K562 (cell line): ENCODE results near the gene CD9. TPM values are rescaled to one million over a fixed set of nuclear protein-coding genes. Genes with fewer than 3 reads are reported as not detected.

Source experiments
- ATAC-seq: fragments of 200-7000 bp; cut with Tn5 transposase; 3 replicates; pipeline ENCODE4 v1.9.1; 2020; ENCODE audit warnings: moderate library complexity
- Bru-seq: library from RNA; stranded (reverse); fragments of 400-500 nt; gene quantifications from one replicate; lab custom pipeline; 2021; lab: Mats Ljungman, UMichigan
- BruChase-seq, 2 experiments: library from RNA; stranded (reverse); fragments of 400-500 nt; gene quantifications; one replicate each; lab custom pipeline; 2021; lab: Mats Ljungman, UMichigan
- BruUV-seq: library from RNA; stranded (reverse); fragments of 400-500 nt; replicated peaks from 2 replicates; lab custom pipeline; 2021; lab: Mats Ljungman, UMichigan
- CTCF ChIA-PET: fragments of 300-600 bp; formaldehyde crosslinking; extraction: SDS; loops from one replicate; lab custom pipeline; 2021; ENCODE audit warnings: low intra/inter-chr PET ratio; lab: Yijun Ruan, JAX
- POLR2A ChIA-PET: fragments of 300-600, 350-650 bp; sonication (Branson Sonifier 250); formaldehyde crosslinking; extraction: SDS; loops from one replicate; lab custom pipeline; 2021; ENCODE audit warnings: antibody characterized with exemption, inconsistent platforms; lab: Yijun Ruan, JAX
- DNase-seq, 4 experiments: peaks; one replicate each; pipeline versions ENCODE4 v3.0.0 to v3.0.0-alpha.2; 2011 to 2018; ENCODE audit warnings: low spot score in 3 of 4, mixed read lengths in 3 of 4; ENCODE audit errors: extremely low read depth in 1 of 4
- FAIRE-seq: peaks from 2 replicates; lab custom pipeline; 2011; peaks lifted over from hg19 to GRCh38; lab: Jason Lieb, UNC
- H2AFZ ChIP-seq: 2 replicates; pipeline ENCODE4 v1.6.0; 2011; ENCODE audit warnings: low read depth, low read length, control low read depth, inconsistent platforms
- H3K27ac ChIP-seq: fragments of 200-600 bp; 3 replicates; pipeline ENCODE4 v1.8.0; 2011; ENCODE audit warnings: low read depth, mild to moderate bottlenecking, control low read depth, inconsistent platforms, low read length, moderate library complexity, mixed read lengths; ENCODE audit errors: extremely low read depth
- H3K27me3 ChIP-seq, 2 experiments: fragments of 300-600 bp in 1 of 2; 2 replicates in 1 of 2; 3 replicates in 1 of 2; pipeline versions ENCODE4 v1.6.0 to v1.8.0; 2011; ENCODE audit warnings: inconsistent platforms in 2 of 2, low read length in 2 of 2, mild to moderate bottlenecking in 1 of 2, mixed read lengths in 1 of 2, moderate library complexity in 1 of 2; ENCODE audit not compliant: control insufficient read depth in 2 of 2, insufficient read depth in 2 of 2
- H3K36me3 ChIP-seq: fragments of 300-600 bp; 3 replicates; pipeline ENCODE4 v1.8.0; 2011; ENCODE audit warnings: mild to moderate bottlenecking, low read length, inconsistent platforms; ENCODE audit not compliant: control insufficient read depth, insufficient read depth
- H3K4me1 ChIP-seq, 2 experiments: fragments of 200-600 bp in 1 of 2; replicated peaks in 1 of 2; 2 replicates in 1 of 2; 3 replicates in 1 of 2; pipeline versions ENCODE4 v1.5.1 to v1.8.0; 2011; ENCODE audit warnings: inconsistent platforms in 2 of 2, low read length in 2 of 2, mild to moderate bottlenecking in 1 of 2, mixed read lengths in 1 of 2, moderate library complexity in 1 of 2; ENCODE audit not compliant: control insufficient read depth in 2 of 2, insufficient read depth in 2 of 2
- H3K4me2 ChIP-seq: 2 replicates; pipeline ENCODE4 v1.6.1; 2011; ENCODE audit warnings: low read length, control low read depth, inconsistent platforms, mixed read lengths; ENCODE audit not compliant: insufficient read depth
- H3K4me3 ChIP-seq: fragments of 200-600 bp; sonication (generic), shearing (Covaris generic); 2 replicates; pipeline ENCODE4 v1.5.1; 2016; ENCODE audit warnings: control low read depth, inconsistent platforms
- H3K79me2 ChIP-seq: fragments of 200-600 bp; 3 replicates; pipeline ENCODE4 v1.8.0; 2011; ENCODE audit warnings: low read length, inconsistent platforms; ENCODE audit not compliant: control insufficient read depth, insufficient read depth
- H3K9ac ChIP-seq, 2 experiments: 2 replicates each; pipeline versions ENCODE4 v1.6.0 to v1.6.1; 2011; ENCODE audit warnings: low read depth in 2 of 2, low read length in 2 of 2, control low read depth in 1 of 2, inconsistent platforms in 1 of 2, mild to moderate bottlenecking in 1 of 2, mixed read lengths in 1 of 2; ENCODE audit not compliant: insufficient read depth in 1 of 2
- H3K9me1 ChIP-seq: one replicate; pipeline ENCODE4 v1.6.0; 2011; ENCODE audit warnings: inconsistent platforms, mild to moderate bottlenecking, low read length, moderate library complexity; ENCODE audit not compliant: control insufficient read depth, insufficient read depth
- H3K9me3 ChIP-seq: replicated peaks from 2 replicates; pipeline ENCODE4 v1.5.1; 2011; ENCODE audit warnings: low read depth, low read length, inconsistent platforms; ENCODE audit not compliant: control insufficient read depth, insufficient read depth
- H4K20me1 ChIP-seq: replicated peaks from 2 replicates; pipeline ENCODE4 v1.6.1; 2011; ENCODE audit warnings: low read length, inconsistent platforms, mixed read lengths; ENCODE audit not compliant: control insufficient read depth, insufficient read depth
- FOXK1 ChIP-seq: sonication (generic); formaldehyde crosslinking; IDR thresholded peaks from 2 replicates; pipeline ENCODE4 v1.8.0; 2022; ENCODE audit warnings: missing genetic modification reagents, mild to moderate bottlenecking, borderline replicate concordance
- KDM5B ChIP-seq: fragments of 200-600 bp; sonication (generic); IDR thresholded peaks from 2 replicates; pipeline ENCODE4 v1.6.1; 2012; ENCODE audit warnings: low read depth, mild to moderate bottlenecking, moderate library complexity, low read length, control low read depth, inconsistent platforms; ENCODE audit not compliant: insufficient replicate concordance
- NRF1 ChIP-seq, 2 experiments: fragments of 450-650 bp; IDR thresholded peaks in 1 of 2; conservative IDR thresholded peaks in 1 of 2; 2 replicates each; pipeline ENCODE4 v1.6.1; 2014; ENCODE audit warnings: mild to moderate bottlenecking in 2 of 2
- PHF8 ChIP-seq: fragments of 200-600 bp; sonication (generic); IDR thresholded peaks from 2 replicates; pipeline ENCODE4 v1.6.1; 2012; ENCODE audit warnings: mixed run types, mild to moderate bottlenecking, inconsistent platforms, low read length, moderate library complexity, borderline replicate concordance
- TFAP4 ChIP-seq: sonication (generic); formaldehyde crosslinking; IDR thresholded peaks from 2 replicates; pipeline ENCODE4 v1.8.0; 2022; ENCODE audit warnings: missing genetic modification reagents, mild to moderate bottlenecking, moderate library complexity, borderline replicate concordance
- VEZF1 ChIP-seq: fragments of 200-800 bp; sonication (Bioruptor generic); IDR thresholded peaks from 2 replicates; pipeline ENCODE4 v1.6.1; 2017; ENCODE audit warnings: missing genetic modification characterization, missing compliant biosample characterization
- ZFX ChIP-seq: sonication (generic); formaldehyde crosslinking; IDR thresholded peaks from 2 replicates; pipeline ENCODE4 v1.8.0; 2022; ENCODE audit warnings: mild to moderate bottlenecking, missing genetic modification reagents, moderate library complexity
- ZNF263 ChIP-seq: sonication (generic); formaldehyde crosslinking; IDR thresholded peaks from 2 replicates; pipeline ENCODE4 v1.8.0; 2022; ENCODE audit warnings: mild to moderate bottlenecking, missing genetic modification reagents, borderline replicate concordance
- ZNF354B ChIP-seq: fragments of 250-450 bp; sonication (Bioruptor Pico); IDR thresholded peaks from 2 replicates; pipeline ENCODE4 v1.4.0; 2020
- ZNF766 ChIP-seq: fragments of 200-800 bp; sonication (Bioruptor generic); conservative IDR thresholded peaks from 2 replicates; pipeline ENCODE4 v1.6.1; 2016; ENCODE audit warnings: missing genetic modification characterization, missing compliant biosample characterization
- WGBS: fragments of 100-300 bp; shearing (Covaris generic); methylation state at CpG from one replicate; pipeline ENCODE4 v1.1.6; 2016; ENCODE audit warnings: low coverage, mixed read lengths; ENCODE audit not compliant: insufficient coverage; ENCODE audit errors: missing lambda C conversion rate; 5-methylcytosine and 5-hydroxymethylcytosine counted together
- in situ Hi-C: fragments of 300-500 bp; cut with MboI; formaldehyde crosslinking; loops from 4 replicates; pipeline ENCODE4 v1.15.0; 2018; ENCODE audit warnings: inconsistent platforms, mixed read lengths
- intact Hi-C: fragments of 100-400 bp; cut with micrococcal nuclease; formaldehyde crosslinking; loops from 2 replicates; pipeline ENCODE4 v1.14.2; 2022
- long read RNA-seq, 3 experiments: library from polyadenylated mRNA in 2 of 3; library from RNA in 1 of 3; unstranded in 2 of 3; stranded (forward) in 1 of 3; transcript quantifications; one replicate each; pipeline ENCODE4 v2.0.0, GENCODE V29; 2019 to 2022
- polyA minus RNA-seq, 3 experiments: library from RNA; depleted of rRNA, polyadenylated mRNA; stranded (reverse); fragments of >200 nt; gene quantifications; 2 replicates each; pipeline ENCODE4 v1.2.3, GENCODE V29; 2011
- polyA plus RNA-seq, 8 experiments: library from polyadenylated mRNA; depleted of rRNA in 4 of 8; stranded (reverse) in 5 of 8; unstranded in 3 of 8; fragments of >200 nt; fragmentation: Nextera tagmentation in 2 of 8; fragmentation: Illumina TruSeq in 1 of 8; extraction: Ambion mirVana in 2 of 8; extraction: Trizol in 1 of 8; gene quantifications; 2 replicates each; pipeline versions ENCODE4 v1.2.1 to v1.2.3, GENCODE V29; 2011 to 2014; ENCODE audit warnings: inconsistent platforms in 1 of 8, missing spikeins in 1 of 8
- total RNA-seq, 7 experiments: library from RNA; depleted of rRNA in 6 of 7; stranded (reverse); fragments of >200 nt in 6 of 7; fragmentation: Illumina TruSeq in 2 of 7; extraction: Trizol in 2 of 7; gene quantifications; 2 replicates each; pipeline versions ENCODE4 v1.2.1 to v1.2.3, GENCODE V29; 2011 to 2021; ENCODE audit warnings: low replicate concordance in 1 of 7

Gene CD9
- 1.1 and 6.1 TPM in 2 replicates for total RNA-seq (2011; cell fraction: chromatin; rRNA removed; ENCODE audit: low replicate concordance)
- total RNA-seq (2011; cell fraction: nucleolus; rRNA removed), result 2.9 and 5.0 TPM in 2 replicates
- total RNA-seq (2011; cell fraction: nucleoplasm; rRNA removed), result 2.5 and 2.7 TPM in 2 replicates
- 0.41 and 0.45 TPM in 2 replicates for total RNA-seq (2014; rRNA removed)
- total RNA-seq (2014; rRNA removed; fragmentation: Illumina TruSeq; extraction: Trizol), result 0.29 and 0.62 TPM in 2 replicates
- total RNA-seq (2015; rRNA removed; fragmentation: Illumina TruSeq; extraction: Trizol), result 0.41 and 0.43 TPM in 2 replicates
- total RNA-seq (2021), result 1.2 and 2.0 TPM in 2 replicates
- 5.6 and 11.9 TPM in 2 replicates for polyA plus RNA-seq (2011; rRNA removed)
- 5.8 and 12.8 TPM in 2 replicates for polyA plus RNA-seq (2011; cell fraction: cytosol; rRNA removed)
- polyA plus RNA-seq (2011; cell fraction: nucleus; rRNA removed), result 3.2 and 8.1 TPM in 2 replicates
- polyA plus RNA-seq (2012), result 1.2 and 1.3 TPM in 2 replicates
- 0.42 and 0.65 TPM in 2 replicates for polyA plus RNA-seq (2014; fragmentation: Illumina TruSeq; extraction: Trizol)
- under 1 TPM; 0.59 to 0.74 TPM for polyA plus RNA-seq (2014; fragmentation: Nextera tagmentation; extraction: Ambion mirVana)
- polyA plus RNA-seq (2014; rRNA removed), result 0.49 and 1.2 TPM in 2 replicates
- polyA minus RNA-seq (2011; rRNA and poly(A)+ RNA removed), result 6.0 and 10.7 TPM in 2 replicates
- 2.6 and 6.0 TPM in 2 replicates for polyA minus RNA-seq (2011; cell fraction: cytosol; rRNA and poly(A)+ RNA removed)
- 2.2 and 4.1 TPM in 2 replicates for polyA minus RNA-seq (2011; cell fraction: nucleus; rRNA and poly(A)+ RNA removed)
- Bru-seq, nascent RNA, result percentile 22 among the genes with signal in this experiment
- percentile 22 among the genes with signal in this experiment for BruChase-seq, experiment 1, labeled RNA remaining after a 2-hour chase
- BruChase-seq, experiment 2, labeled RNA remaining after a 6-hour chase, result percentile 26 among the genes with signal in this experiment
- long read RNA-seq, experiment 1, partial matches to known transcripts, result 0 of 1 reads
- long read RNA-seq, experiment 1, other reads (novel, unspliced or antisense), result 0 of 1 reads
- long read RNA-seq, experiment 2, result 0 reads
- long read RNA-seq, experiment 3, result 0 reads

- in situ Hi-C loops, result no loop called here
- BruUV-seq, result no TSS peak
- TF ChIP-seq NRF1 (conservative IDR thresholded peaks at IDR 0.05 in 1 of 2, IDR thresholded peaks at IDR 0.05 in 1 of 2) (peak; percentile 80 to 85), ZNF354B (CRISPR knock-in tag) (no peak), ZNF766 (CRISPR knock-in tag) (no peak), KDM5B (no peak), VEZF1 (peak; percentile 81), ZNF263 (CRISPR knock-in tag) (peak; percentile 42; the same call in 1 of the 2 replicates), ZFX (CRISPR knock-in tag) (0 out of 2 replicates have a peak, but pooled peaks have one; percentile 3), PHF8 (peak; percentile 32; the same call in 1 of the 2 replicates), FOXK1 (CRISPR knock-in tag) (no peak), TFAP4 (CRISPR knock-in tag) (0 out of 2 replicates have a peak, but pooled peaks have one; percentile 16)
Measured at GRCh38 chr12:6200256-6201212, at the start of gene CD9. Gene CD9 (plus strand): TSS chr12:6200400. CDS start chr12:6200500, 100 bp downstream.

More at GRCh38 chr12:6200256-6201212, at the start of gene CD9:
- peak; percentile 27; the same call in 1 of the 3 replicates for ATAC-seq
- H3K4me3 ChIP-seq, result no peak within 1 kb of the TSS
- no peaks in the 10 kb centered on the region for H3K36me3 ChIP-seq
- POLR2A ChIA-PET, result no interaction called here
- H3K4me2 ChIP-seq, result peak within 1 kb of the TSS; percentile 32
- DNase-seq, result peak; percentile 24 to 87 (median 81)
- H3K4me1 ChIP-seq, result peaks cover 0 to 15% of the 10 kb centered on the region in 2 experiments; a peak in 4 of 5 replicates
- intact Hi-C loops, result no loop called here
- H3K9ac ChIP-seq, result peak within 1 kb of the TSS; percentile 6 to 52; a peak in 2 of 4 replicates
- H3K9me1 ChIP-seq, result no peaks in the 10 kb centered on the region
- H3K79me2 ChIP-seq, result no peaks in the 10 kb centered on the region
- H3K27ac ChIP-seq, result no peak within 1 kb of the TSS
- peak within 1 kb of the TSS; percentile 46; the same call in 1 of the 2 replicates for H2AFZ ChIP-seq
- H4K20me1 ChIP-seq, result no peaks in the 10 kb centered on the region
- peaks cover 6 to 36% of the 10 kb centered on the region in 2 experiments; a peak in 4 of 5 replicates for H3K27me3 ChIP-seq
- no peaks in the 10 kb centered on the region for H3K9me3 ChIP-seq
- CTCF ChIA-PET, result interaction anchor here (1.1 kb wide), 1 partner anchor 84 kb away, joined by 3 read pairs; no protein-coding TSS in a partner anchor
- WGBS, result 63% methylated on average over 21 of the region's 81 CpGs
- FAIRE-seq, result no peak
